Activated naive CD4-positive, alpha-beta T cell treated with anti-CD3 and anti-CD28 coated beads for 36 hours (primary cell): ENCODE measurements around the gene MLF2. TPM values are rescaled to one million over a fixed set of nuclear protein-coding genes. Genes with fewer than 3 reads are reported as not detected.
A peak's percentile ranks its signal among the peaks of the same experiment; 100 is the strongest.
"Not testable (repeated sequence)": the region's sequence is repeated elsewhere in the genome, so short reads cannot be mapped to it uniquely, and the experiment has no call there.

Experiments
- CTCF ChIA-PET: fragments of 350-600 bp; sonication (Branson Sonifier 250); formaldehyde crosslinking; loops from one replicate; lab custom pipeline; 2021; ENCODE audit warnings: antibody characterized with exemption; lab: Charles Lee
- DNase-seq: peaks from one replicate; pipeline ENCODE4 v3.0.0-alpha.2; 2020
- H3K27ac Mint-ChIP-seq: one replicate; pipeline ENCODE4 v1.8.0; 2021; ENCODE audit warnings: mild to moderate bottlenecking, mixed read lengths
- H3K27me3 Mint-ChIP-seq: one replicate; pipeline ENCODE4 v1.8.0; 2021; ENCODE audit warnings: low read depth, mixed read lengths
- H3K36me3 Mint-ChIP-seq: one replicate; pipeline ENCODE4 v1.8.0; 2021; ENCODE audit warnings: low read depth, mixed read lengths
- H3K4me1 Mint-ChIP-seq: one replicate; pipeline ENCODE4 v1.8.0; 2021; ENCODE audit warnings: low read depth, mixed read lengths
- H3K4me3 Mint-ChIP-seq: one replicate; pipeline ENCODE4 v1.8.0; 2021; ENCODE audit warnings: mild to moderate bottlenecking, moderate library complexity, mixed read lengths
- H3K9me3 Mint-ChIP-seq: one replicate; pipeline ENCODE4 v1.8.0; 2021; ENCODE audit warnings: mixed read lengths
- intact Hi-C: fragments of 100-400 bp; cut with micrococcal nuclease; formaldehyde crosslinking; loops from one replicate; pipeline ENCODE4 v1.15.1; 2023
- total RNA-seq, 2 experiments: library from RNA; stranded (reverse); gene quantifications; one replicate each; pipeline ENCODE4 v1.2.3, GENCODE V29; 2021

Gene MLF2
- total RNA-seq, 2 experiments from 2014 or later: 140 to 143 TPM

GRCh38 chr12:6723607-6724408 lies 29.1 kb downstream of the MLF2 start, which contains the start of gene COPS7A:
Gene COPS7A (plus strand): TSS chr12:6724046. CDS start chr12:6724657, 611 bp downstream.
- intact Hi-C loops: loop anchor here (1.0 to 2.0 kb wide), 8 partner anchors 19 to 231 kb away; partner anchors contain the start of genes ING4, LAG3, MLF2 and MRPL51
- Mint-ChIP-seq H3K4me3 (peak within 1 kb of the TSS; percentile 91), H3K27me3 (no peaks in the 10 kb centered on the region), H3K27ac (peak within 1 kb of the TSS; percentile 89), H3K9me3 (no peaks in the 10 kb centered on the region), H3K4me1 (peaks cover 25% of the 10 kb centered on the region), H3K36me3 (peaks cover 13% of the 10 kb centered on the region)
- CTCF ChIA-PET: interaction anchor here (0.6 to 2.0 kb wide), 17 partner anchors 10 to 169 kb away, joined by 3 to 19 read pairs (median 3); partner anchors contain the start of genes MLF2, SPSB2 and ZNF384
- DNase-seq: peak; percentile 98

DNA sequence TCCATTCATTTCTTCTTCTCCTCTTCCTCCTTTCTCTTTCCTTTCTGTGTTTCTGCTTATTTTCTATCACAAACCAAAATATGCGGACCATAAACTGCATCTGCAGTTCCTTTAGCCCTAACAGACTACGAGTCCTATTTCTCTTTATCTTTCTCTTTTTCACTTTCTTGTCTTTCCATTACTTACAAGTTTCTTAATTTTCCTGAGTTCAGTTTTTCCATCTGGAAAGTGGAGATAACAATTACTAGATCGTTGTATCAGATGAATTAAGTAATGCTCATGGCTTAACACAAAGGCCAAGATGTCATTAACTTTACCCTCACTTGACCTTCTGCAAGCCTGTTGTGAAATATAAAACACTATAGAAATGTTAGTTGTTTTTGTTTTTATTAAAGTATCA lies 30.1 kb downstream of the MLF2 start:
- no peak overlapping the region for H3K4me3 Mint-ChIP-seq
- CTCF ChIA-PET: interaction anchor here (0.7 to 2.0 kb wide), 6 partner anchors 12 to 159 kb away, joined by 3 to 19 read pairs (median 4); partner anchors contain the start of genes MLF2 and ZNF384
- H3K4me1 Mint-ChIP-seq: peaks cover 25% of the 10 kb centered on the region
- no peaks in the 10 kb centered on the region for H3K9me3 Mint-ChIP-seq
- H3K27me3 Mint-ChIP-seq: no peaks in the 10 kb centered on the region
- no peak for DNase-seq
- H3K36me3 Mint-ChIP-seq: peaks cover 11% of the 10 kb centered on the region
- intact Hi-C loops: loop anchor here (1.0 kb wide), 1 partner anchor 230 kb away; the partner anchor contains the start of gene MRPL51
- no peak overlapping the region for H3K27ac Mint-ChIP-seq

DNA sequence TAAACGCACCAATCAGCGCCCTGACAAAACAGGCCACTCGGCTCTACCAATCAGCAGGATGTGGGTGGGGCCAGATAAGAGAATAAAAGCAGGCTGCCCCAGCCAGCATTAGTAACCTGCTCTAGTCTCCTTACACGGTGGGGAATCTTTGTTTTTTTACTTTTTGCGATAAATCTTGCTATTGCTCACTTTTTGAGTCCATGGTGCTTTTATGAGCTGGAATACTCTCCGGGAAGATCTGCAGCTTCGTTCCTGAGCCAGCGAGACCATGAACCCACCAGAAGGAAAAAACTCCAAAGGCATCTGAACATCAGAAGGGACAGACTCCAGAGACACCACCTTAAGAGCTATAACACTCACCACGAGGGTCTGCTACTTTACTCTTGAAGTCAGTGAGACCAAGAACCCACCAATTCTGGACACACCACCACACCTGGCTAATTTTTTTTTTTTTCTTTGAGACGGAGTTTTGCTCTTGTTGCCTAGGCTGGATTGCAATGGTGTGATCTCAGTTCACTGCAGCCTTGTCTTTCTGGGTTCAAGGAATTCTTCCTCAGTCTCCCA lies 36.0 kb downstream of the MLF2 start:
- CTCF ChIA-PET: interaction anchor here (0.7 to 1.0 kb wide), 4 partner anchors 8 to 318 kb away, joined by 3 to 4 read pairs (median 3); no protein-coding TSS in a partner anchor

DNA sequence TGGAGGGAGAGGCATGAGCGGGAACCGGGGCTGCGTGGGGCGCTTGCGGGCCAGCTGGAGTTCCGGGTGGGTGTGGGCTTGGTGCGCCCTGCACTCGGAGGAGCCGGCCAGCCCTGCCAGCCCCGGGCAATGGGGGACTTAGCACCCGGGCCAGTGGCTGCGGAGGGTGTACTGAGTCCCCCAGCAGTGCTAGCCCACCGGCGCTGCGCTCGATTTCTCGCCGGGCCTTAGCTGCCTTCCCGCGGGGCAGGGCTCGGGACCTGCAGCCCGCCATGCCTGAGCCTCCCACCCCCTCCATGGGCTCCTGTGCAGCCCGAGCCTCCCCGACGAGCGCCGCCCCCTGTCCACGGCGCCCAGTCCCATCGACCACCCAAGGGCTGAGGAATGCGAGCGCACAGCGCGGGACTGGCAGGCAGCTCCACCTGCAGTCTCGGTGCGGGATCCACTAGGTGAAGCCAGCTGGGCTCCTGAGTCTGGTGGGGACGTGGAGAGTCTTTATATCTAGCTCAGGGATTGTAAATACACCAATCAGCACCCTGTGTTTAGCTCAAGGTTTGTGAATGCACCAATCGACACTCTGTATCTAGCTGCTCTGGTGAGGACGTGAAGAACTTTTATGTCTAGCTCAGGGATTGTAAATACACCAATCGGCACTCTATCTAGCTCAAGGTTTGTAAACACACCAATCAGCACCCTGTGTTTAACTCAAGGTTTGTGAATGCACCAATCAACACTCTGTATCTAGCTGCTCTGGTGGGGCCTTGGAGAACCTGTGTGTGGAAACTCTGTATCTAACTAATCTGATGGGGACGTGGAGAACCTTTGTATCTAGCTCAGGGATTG lies 36.7 kb downstream of the MLF2 start:
- H3K36me3 Mint-ChIP-seq, H3K4me1 Mint-ChIP-seq, H3K27me3 Mint-ChIP-seq, H3K27ac Mint-ChIP-seq, DNase-seq, intact Hi-C loops, H3K9me3 Mint-ChIP-seq, H3K4me3 Mint-ChIP-seq: not testable (repeated sequence)
- CTCF ChIA-PET: interaction anchor here (1.0 kb wide), 1 partner anchor 109 kb away, joined by 4 read pairs; no protein-coding TSS in a partner anchor

More for the DNA sequence above, 36.0 kb downstream of the MLF2 start:
- Mint-ChIP-seq H3K27ac (no peak overlapping the region), H3K4me3 (no peak overlapping the region), H3K4me1 (no peaks in the 10 kb centered on the region), H3K27me3 (no peaks in the 10 kb centered on the region), H3K9me3 (no peaks in the 10 kb centered on the region), H3K36me3 (no peaks in the 10 kb centered on the region)
- intact Hi-C loops: no loop called here
- DNase-seq: no peak

DNA sequence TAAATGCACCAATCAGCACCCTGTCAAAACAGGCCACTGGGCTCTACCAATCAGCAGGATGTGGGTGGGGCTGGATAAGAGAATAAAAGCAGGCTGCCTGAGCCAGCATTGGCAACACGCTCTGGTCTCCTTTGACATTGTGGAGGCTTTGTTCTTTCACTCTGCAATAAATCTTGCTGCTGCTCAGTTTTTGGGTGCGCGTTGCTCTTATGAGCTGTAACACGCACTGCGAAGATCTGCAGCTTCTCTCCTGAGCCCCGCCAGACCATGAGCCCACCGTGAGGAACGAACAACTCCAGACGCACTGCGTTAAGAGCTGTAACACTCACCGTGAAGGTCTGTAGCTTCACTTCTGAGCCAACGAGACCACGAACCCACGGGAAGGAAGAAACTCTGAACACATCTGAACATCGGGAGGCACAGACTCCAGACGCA lies 44.0 kb downstream of the MLF2 start:
- no peaks in the 10 kb centered on the region for H3K36me3 Mint-ChIP-seq
- peaks cover 7% of the 10 kb centered on the region for H3K4me1 Mint-ChIP-seq
- peak; percentile 46 for DNase-seq
- H3K4me3 Mint-ChIP-seq: peak overlapping the region; percentile 30
- no peaks in the 10 kb centered on the region for H3K9me3 Mint-ChIP-seq
- no peak overlapping the region for H3K27ac Mint-ChIP-seq
- intact Hi-C loops: no loop called here
- peaks cover 14% of the 10 kb centered on the region for H3K27me3 Mint-ChIP-seq
- CTCF ChIA-PET: no interaction called here

- H3K4me3 Mint-ChIP-seq, DNase-seq, H3K9me3 Mint-ChIP-seq, H3K36me3 Mint-ChIP-seq, intact Hi-C loops, H3K27ac Mint-ChIP-seq, H3K4me1 Mint-ChIP-seq: not testable (repeated sequence)
- peaks cover 17% of the 10 kb centered on the region for H3K27me3 Mint-ChIP-seq
- CTCF ChIA-PET: interaction anchor here (0.7 kb wide), 1 partner anchor 369 kb away, joined by 4 read pairs; no protein-coding TSS in a partner anchor
These were observed 44.6 kb downstream of the MLF2 start for GRCh38 chr12:6708351-6708750.

DNA sequence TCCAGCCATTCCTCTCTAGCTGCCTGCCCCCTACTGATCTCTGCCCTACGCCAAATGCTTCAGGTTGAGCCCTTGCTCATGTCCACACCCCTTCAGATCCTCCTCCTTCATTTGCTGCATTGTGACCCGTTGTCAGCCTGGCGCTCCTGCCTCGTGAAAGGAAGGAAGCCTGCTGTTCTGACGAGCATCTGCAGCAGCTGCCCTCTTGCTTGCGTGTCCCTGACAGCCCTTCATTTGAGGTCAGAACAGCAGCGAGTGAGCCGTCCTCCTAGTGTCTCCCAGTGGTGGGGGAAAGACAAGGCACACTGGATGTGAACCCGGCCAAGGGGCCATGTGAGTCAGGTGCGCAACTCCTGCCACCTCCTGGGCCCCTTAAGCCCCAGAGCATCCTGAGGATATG lies 49.3 kb downstream of the MLF2 start:
- intact Hi-C loops: no loop called here
- peaks cover 41% of the 10 kb centered on the region for H3K27me3 Mint-ChIP-seq
- no peaks in the 10 kb centered on the region for H3K36me3 Mint-ChIP-seq
- no peak overlapping the region for H3K27ac Mint-ChIP-seq
- H3K4me1 Mint-ChIP-seq: peaks cover 8% of the 10 kb centered on the region
- no peaks in the 10 kb centered on the region for H3K9me3 Mint-ChIP-seq
- DNase-seq: peak; percentile 22
- H3K4me3 Mint-ChIP-seq: no peak overlapping the region
- CTCF ChIA-PET: no interaction called here

GRCh38 chr12:6701078-6701768 lies 51.7 kb downstream of the MLF2 start:
- no peak for DNase-seq
- intact Hi-C loops: no loop called here
- H3K4me3 Mint-ChIP-seq: peak overlapping the region; percentile 65
- peaks cover 44% of the 10 kb centered on the region for H3K27me3 Mint-ChIP-seq
- CTCF ChIA-PET: no interaction called here
- no peaks in the 10 kb centered on the region for H3K9me3 Mint-ChIP-seq
- peaks cover 8% of the 10 kb centered on the region for H3K4me1 Mint-ChIP-seq
- no peak overlapping the region for H3K27ac Mint-ChIP-seq
- H3K36me3 Mint-ChIP-seq: no peaks in the 10 kb centered on the region

DNA sequence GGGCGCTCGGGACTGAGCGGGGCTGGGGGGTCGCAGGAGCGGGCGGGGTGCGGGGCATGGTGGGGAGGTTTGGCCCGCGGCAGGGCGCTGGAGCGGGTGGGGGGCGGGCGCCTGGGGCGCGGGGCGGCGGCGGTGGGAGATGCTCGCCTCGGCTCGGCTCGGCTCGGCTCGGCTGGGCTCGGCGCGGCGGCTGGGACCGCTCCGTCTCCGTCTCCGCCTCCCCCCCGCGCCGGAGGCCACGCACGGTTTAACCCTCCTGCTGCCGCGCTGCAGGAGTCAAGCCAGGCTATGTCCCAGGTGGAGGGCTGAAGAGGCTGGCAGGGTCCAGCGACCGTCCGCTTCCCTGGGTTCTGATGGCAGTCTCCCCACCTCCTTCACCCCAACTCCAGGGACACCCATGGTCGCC lies 52.3 kb downstream of the MLF2 start, which contains the start of gene PIANP:
Gene PIANP, minus strand, starts transcription at position 170 of the 406 bp plus-strand sequence. CDS start 2,754 bp downstream, outside the sequence.
- H3K27me3 Mint-ChIP-seq: peaks cover 44% of the 10 kb centered on the region
- intact Hi-C loops: no loop called here
- H3K4me1 Mint-ChIP-seq: peaks cover 8% of the 10 kb centered on the region
- H3K36me3 Mint-ChIP-seq: no peaks in the 10 kb centered on the region
- CTCF ChIA-PET: interaction anchor here (1.0 kb wide), 1 partner anchor 35 kb away, joined by 3 read pairs; no protein-coding TSS in a partner anchor
- no peak within 1 kb of the TSS for H3K27ac Mint-ChIP-seq
- peak; percentile 56 for DNase-seq
- H3K4me3 Mint-ChIP-seq: peak within 1 kb of the TSS; percentile 65
- no peaks in the 10 kb centered on the region for H3K9me3 Mint-ChIP-seq

GRCh38 chr12:6699989-6700645 lies 52.8 kb downstream of the MLF2 start:
- peaks cover 41% of the 10 kb centered on the region for H3K27me3 Mint-ChIP-seq
- peak; percentile 25 for DNase-seq
- peaks cover 8% of the 10 kb centered on the region for H3K4me1 Mint-ChIP-seq
- H3K27ac Mint-ChIP-seq: no peak overlapping the region
- intact Hi-C loops: no loop called here
- CTCF ChIA-PET: interaction anchor here (0.7 to 5.4 kb wide), 4 partner anchors 36 to 145 kb away, joined by 3 to 21 read pairs (median 4); no protein-coding TSS in a partner anchor
- H3K9me3 Mint-ChIP-seq: no peaks in the 10 kb centered on the region
- H3K4me3 Mint-ChIP-seq: peak overlapping the region; percentile 56
- no peaks in the 10 kb centered on the region for H3K36me3 Mint-ChIP-seq
